Suppressor macrophage treated with lipopolysaccharide for 1 hour (primary cell): ENCODE data around the gene HEMK1.
A peak's percentile ranks its signal among the peaks of the same experiment; 100 is the strongest.

Experiments
- DNase-seq, 3 donors: peaks; one replicate each; pipeline ENCODE4 v3.0.0-alpha.2; 2020 to 2022

Gene HEMK1

DNA sequence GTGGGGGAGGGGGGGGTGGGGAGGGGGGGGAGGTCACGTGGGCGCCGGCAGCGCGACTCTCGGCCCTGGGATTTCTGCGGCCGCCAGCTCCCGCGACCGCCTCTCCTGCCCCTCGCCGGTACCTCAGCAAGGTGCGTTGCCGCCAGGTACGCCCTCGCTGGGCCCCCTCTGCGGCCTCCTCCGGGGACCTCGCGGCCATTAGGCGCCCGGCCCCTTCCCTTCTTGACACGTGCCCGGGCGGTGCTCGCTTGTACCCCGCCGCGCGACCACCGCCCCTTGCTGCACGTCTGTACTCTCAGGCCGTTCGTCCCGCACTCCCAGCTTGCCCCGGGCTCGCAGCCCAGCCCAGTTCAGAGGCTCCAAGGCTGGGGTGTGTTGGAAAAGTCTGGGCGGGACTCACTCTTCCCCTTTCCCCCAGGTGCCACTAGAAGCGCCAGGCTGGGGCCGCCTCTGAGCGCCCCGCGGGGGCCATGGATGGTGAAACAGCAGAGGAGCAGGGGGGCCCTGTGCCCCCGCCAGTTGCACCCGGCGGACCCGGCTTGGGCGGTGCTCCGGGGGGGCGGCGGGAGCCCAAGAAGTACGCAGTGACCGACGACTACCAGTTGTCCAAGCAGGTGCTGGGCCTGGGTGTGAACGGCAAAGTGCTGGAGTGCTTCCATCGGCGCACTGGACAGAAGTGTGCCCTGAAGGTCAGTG is 47.9 kb downstream of the HEMK1 start, which contains the start of gene MAPKAPK3:
MAPKAPK3 (plus strand) TSS at position 56 of the 696 bp plus-strand sequence; CDS start at position 471, 415 bp downstream.
- DNase-seq, result peak in 1 of 3 donors; percentile 59

DNA sequence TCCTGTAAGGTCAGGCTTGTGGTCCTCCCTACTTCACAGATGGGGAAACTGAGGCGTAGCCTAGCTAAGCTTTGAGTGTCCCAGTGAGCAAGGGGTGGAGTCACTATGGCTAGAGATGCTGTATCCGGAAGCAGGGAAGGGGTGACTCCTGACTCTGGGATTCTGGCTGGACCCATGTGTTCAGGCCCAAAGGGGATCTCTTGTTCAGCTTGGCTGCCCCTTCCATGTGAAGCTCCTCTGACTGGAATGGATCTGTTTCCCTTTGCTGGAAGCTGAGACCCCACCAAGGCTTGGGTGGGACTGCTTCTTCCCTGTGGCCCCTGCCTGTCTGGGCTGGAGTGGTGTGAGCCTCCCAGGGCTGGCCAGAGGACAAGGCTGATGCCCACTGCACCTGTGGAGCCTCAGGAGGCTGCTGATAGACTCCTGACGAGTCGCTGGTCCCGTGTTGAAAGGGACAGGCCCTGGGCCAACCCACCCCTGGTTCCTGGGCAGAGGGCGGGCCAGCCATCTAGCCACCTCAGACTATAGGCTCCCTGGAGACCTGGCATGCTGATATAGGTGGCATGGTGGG is 48.7 kb downstream of the HEMK1 start:
- no peak for DNase-seq

DNA sequence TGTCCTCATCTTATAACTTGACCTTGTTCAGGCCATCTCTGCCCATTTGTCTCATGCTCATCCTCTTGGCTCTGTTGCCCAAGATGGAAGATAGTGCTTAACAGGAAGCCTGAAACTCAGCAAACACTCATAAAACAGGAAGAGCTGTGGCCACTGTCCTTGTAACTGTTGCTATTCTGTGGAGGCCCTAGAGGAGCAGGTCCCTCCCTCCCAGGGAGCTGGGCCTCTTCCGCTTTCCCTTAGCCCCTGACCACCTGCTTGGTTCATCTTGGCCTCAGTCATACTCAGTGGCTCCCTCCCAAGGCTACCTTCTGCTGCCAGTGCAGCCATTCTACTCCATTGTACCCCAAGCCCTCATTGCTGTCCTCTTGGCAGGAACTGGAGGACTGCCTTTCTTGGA is 51.1 kb downstream of the HEMK1 start:
- DNase-seq, result peak; percentile 75 to 78 (median 78)

DNA sequence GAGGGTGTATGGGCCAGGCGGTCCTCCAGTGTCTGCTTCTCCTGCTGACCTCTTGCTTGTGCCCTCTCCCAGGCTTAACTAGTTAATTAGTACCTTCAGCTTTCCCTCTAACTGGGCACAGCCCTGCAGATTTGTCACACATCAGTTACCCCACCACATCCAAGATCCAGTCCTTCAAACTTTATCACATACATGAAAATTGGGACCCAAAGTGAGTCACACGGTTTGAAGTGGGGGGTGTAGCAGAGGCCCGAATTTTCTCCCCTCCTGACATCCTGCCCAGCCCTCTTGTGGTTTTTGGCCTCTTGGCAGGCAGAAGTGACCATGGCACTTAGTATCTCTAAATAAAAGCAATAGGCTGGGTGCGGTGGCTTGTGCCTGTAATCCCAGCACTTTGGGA is 51.5 kb downstream of the HEMK1 start:
- peak in 2 of 3 donors; percentile 25 to 31 for DNase-seq

DNA sequence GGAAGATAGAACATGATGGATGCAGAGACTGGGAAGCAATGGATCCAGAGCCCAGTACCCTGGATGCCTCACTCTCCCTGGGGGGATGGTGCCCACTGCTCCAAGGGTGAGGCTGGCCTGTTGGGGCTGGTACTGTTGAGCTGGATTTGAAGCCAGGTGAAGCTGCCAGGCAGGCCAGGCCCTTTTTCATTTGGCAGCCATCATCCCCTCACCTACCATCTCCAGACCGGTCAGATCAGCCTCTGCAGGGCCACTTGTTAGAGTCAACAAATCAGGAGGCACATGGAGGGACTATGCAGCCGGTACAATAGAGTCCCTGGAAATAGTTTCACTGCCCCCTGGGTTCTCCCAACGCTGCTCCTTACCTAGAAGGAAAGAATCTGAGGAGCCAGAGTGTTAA is 53.6 kb downstream of the HEMK1 start:
- no peak for DNase-seq

DNA sequence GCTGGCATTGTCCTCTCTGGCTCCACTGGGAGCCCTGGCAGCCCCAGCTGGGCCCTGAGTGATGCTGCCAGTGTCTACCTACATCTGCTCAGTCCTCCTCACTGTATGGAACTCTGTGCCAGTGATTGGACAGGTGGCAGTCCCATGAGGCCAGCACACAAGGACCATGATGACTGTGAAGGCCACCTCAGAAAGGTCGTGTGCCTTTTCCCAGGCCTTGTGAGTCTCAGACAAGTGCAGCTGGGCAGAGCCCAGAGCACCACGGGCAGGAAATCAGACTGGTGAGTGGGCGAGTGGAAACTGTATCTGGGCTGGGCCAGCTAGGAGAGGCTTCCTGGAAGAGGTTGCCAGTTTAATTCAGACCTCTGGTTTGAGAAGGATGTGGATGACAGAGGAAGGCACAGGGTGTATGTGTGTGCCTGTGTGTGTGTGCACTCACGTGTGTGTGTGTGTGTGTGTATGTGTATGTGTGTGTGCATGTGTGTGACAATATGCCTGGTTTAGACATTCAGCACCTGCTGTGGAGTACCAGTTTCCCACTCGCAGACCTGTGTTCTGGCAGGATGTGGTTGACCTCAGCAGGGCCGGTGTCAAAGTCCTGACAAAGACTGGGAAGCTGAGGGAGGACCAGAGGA is 54.6 kb downstream of the HEMK1 start:
- DNase-seq, result peak; percentile 53 to 67 (median 65)

DNA sequence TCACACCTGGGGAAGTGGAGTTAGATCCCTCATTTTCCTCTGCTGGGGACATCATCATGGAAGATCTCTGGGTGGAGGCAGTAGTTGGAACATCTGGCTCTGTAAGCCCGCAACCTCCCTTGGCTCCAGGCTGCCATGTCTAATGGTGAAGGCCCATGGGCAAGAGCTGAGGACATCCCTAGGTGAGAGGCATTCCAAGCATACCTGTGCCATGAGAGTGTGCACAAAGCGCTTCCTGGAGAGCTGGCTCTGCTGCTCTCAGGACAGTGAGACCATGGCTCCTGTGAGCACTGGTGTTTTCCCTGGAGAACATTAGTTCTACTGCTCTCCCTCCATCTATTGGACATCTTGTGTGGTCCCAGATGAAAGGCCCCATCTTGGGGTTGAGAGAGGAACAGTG is 55.3 kb downstream of the HEMK1 start:
- DNase-seq, result no peak

DNA sequence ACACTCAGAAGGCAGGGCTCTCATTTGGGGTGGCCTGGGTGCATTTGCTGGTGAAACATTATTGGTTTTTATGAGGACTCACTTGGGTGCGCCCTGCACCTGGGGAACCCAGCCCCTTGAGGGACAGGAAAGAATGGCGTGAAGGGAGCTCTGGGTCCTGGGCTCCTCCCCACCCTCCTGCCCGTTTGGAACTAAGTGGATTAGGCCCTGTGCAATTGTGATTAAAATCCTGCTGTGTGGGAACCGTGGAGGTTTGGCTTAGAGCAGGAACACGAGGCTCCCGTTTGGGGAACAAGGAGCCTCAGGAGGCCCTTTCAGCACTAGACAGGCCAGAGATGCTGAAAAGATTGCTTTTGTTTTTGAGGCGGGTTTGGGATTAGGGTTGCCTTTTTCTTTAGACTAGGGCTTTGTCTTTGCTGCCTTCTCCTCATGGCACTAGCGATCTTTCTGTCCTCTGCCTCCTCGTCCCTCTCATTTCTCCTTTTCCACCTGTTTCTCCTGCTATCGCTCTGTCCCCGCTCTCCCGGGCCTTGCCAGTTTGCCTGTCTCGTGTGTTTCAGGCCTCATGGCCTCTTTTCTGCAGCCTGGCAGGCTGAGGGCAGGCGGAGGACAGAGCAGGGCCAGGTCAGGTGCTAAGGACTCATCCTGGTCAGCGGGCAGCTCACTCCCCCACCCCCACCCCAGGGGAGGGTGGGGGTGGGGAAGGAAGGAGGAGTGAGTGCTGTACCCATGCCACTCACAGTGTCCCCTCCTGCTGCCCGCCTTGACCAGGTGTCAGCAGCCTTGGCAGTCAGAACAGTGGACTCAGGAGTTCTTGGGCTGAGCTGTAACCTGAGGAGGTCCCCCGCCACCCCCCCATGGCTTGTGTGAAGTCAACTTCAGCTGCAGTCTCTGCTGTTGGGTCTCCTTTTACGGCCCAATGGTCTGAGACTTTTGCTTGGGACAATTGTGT is 56.2 kb downstream of the HEMK1 start:
- DNase-seq, result no peak

DNA sequence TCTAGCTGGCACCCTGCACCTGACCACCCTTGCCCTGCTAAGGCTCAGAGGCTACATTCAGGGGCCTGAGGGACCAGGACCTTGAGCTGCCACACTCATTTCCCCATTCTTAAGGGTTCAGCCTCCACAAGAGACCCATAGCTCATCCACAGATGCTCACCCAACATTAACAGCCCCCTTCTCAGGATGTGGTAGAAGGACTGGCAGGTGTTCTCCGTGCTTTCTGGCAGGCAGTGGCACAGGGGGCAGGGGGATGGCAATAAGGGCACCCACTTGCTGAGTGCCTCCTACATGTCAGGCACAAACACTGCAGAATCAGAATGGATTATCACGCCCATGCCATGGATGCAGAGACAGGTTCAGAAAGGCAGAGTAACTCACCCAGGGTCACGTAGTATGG is 57.1 kb downstream of the HEMK1 start:
- no peak for DNase-seq

DNA sequence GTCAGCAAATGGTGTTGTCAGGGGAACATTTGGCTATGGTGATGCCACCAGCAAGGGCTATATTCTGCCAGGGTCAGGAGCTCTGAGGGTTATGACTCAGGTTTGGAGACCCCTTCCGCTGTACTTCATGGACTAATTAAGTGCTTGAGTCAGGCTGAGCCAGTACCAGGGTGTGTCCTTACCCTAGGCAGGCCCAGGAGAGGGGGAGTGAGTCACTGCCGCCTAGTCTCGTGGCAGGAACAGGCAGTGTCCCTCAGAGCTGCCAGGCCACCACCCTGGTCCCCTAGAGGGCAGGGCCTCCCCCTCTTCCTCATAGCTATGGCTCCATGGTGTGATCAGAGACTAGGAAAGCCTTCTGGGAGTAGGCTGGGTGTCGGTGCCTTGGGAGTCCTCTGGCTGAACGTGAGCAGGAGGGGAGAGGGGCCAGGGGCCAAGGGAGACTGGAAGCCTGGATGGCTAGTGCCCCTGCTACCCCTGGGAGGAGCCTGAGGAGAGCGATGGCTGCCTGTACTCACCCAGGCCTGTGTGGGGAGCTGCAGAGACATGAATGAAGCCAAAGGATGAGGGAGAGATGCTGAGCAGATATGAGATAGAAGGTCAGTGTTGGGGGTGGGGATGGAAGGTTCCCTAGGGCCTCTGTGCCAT is 58.2 kb downstream of the HEMK1 start:
- DNase-seq, result peak; percentile 88 to 94 (median 90)

DNA sequence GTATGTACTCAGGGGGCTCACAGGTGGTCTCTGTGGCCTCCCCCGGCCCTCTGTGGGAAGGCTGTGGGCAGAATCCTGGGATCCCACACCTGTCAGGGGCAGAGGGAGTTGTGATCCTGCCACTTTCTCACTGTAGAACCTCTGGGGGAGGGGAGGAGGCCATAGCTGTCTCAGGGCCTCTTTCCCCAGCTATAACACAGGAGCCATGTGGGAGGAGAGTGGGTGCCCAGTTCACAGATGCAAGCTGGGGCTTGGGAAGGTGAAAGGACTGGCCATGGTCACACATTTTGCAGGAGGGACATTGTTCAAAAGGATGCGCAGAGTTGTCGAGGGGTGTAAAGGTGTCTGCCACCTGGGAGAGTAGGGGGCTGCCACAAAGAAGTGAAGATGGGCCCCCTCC is 59.3 kb downstream of the HEMK1 start:
- no peak for DNase-seq

DNA sequence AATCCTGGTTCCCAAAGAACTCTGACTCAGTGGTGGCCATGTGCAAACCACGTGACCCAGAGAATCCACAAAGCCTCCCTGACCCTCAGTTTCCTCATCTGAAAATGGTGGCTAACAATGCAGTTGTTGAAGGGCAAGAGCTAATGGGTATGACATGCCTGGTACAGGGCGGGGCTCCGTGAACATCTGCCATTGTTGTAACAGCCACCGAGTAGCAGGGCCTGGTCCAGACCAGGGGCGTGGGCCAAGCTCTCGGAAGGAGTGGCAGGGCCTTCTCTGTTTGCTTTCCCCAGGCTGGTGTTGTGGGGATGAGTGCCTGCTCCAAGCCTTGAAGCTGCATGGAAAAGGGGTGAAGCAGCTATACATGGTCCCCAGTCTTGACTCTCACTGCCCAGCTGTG is 61.1 kb downstream of the HEMK1 start:
- DNase-seq, result no peak

DNA sequence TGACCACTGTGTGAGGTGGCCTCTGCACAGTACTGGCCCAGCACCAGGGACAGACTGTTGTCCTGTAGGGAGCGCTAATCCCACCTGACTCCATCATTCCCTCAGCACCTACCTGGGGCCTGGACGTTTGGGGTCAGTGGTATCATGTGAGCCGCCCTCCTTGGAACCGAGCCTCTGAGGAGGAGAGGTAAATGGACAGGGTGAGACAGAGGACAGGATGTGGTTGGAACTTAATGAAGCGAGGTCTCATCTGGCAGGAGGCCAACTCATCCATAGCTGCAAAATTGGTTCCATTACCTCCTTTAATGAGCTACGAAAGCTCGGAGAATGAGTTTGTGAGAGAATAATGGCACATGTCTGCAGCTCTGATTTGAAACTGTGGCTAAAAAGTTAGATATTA is 61.6 kb downstream of the HEMK1 start:
- no peak for DNase-seq

DNA sequence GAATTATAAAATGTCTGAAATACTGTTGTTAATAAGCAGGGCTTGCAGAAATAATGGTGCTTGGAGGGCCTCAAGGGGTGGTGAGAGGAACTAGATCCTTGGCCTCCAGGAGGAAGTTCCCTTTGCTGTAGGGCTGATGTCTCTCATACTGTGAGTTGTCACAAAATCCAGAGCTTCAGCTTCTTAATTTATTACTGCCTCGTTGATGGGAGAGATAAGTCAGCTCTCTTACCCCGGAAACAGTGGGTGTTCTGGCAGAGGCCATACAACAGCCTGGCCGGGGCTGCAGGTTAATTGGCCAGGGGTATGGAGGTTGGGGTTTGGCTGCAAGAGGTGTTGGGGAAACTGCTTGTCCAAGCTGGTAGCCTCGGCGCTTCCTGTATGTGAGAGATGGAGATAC is 63.1 kb downstream of the HEMK1 start:
- DNase-seq, result peak; percentile 67 to 74 (median 73)

DNA sequence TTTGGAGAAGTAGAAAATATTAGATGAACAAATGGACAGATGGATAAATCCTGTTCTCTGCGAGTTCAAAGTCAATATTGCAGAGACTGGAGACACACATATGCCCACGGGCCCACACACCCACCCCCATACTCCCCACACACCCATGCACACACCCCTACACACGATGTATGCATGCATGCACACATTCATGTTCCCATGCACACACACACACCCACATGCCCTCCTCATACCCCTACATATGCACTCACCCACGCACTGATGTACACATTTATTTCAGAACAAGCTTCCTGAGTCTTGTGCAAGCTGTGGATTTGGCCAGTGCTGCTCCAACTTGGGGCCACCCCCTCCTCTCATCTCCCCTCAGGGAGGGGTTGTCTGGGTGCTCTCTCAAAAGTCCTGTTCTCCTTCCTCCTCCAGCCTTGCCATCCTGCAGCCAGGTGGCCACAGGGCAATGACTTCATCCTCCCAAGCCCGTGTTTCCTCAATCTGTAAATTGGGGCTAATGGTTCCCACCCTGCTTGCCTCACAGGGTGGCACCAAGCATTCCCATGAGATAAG is 64.0 kb downstream of the HEMK1 start:
- peak in 1 of 3 donors; percentile 33 for DNase-seq

DNA sequence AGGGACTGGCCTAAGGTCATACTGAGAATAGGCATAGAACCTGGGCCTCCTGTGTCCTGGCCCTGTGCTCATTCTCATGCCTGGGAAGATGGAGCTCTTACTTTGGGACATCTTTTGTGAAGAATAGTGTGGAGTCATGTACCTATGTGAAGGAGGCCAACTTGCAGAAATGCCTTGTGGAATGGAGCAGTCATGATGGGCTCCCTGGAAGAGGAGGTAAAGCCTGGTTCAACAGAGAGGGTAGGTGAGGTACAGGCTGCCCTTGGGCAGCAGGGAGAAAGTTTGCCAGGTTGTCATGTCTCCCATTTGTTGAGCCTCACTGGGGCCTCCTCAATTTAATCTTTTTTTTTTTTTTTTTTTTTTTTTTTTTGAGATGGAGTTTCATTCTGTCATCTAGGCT is 65.7 kb downstream of the HEMK1 start:
- DNase-seq, result no peak

DNA sequence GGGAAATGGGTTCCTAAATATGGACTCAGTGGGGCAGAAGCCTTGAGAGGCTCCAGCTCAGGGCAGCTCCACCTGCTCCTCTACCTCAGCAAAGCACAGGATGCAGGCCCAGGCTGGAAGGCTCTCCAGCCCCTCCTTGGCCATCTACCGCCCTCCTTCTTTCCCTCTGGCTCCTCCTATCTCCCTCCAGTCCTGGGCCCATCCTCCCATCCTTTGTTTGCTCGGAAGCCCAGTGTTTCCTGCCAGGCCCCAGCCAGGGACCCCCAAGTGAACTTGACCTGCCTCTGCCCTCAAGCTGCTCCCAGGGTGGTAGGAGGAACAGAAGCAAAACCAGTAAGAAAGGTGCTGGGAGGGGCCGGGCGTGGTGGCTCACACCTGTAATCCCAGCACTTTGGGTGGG is 67.7 kb downstream of the HEMK1 start:
- DNase-seq, result no peak

DNA sequence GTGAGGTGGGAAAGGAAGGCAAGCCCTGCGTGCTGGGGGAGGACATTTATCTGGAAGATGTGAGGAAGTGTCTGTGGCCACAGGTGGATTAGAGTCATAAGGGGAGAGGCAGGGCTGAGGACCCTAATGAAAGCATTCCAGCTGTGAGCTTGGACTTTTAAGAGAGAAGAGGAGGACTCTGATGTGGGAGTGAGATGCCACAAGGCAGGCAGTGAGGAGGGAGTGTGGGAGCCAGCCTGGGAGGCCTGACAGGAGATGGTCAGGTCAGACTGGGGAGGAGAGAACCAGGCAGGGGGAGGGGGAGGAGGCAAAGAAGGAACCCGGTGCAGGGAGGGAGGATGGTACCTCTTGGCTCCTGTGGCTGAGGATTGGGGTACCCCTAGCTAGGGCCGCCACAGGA is 68.6 kb downstream of the HEMK1 start:
- no peak for DNase-seq

DNA sequence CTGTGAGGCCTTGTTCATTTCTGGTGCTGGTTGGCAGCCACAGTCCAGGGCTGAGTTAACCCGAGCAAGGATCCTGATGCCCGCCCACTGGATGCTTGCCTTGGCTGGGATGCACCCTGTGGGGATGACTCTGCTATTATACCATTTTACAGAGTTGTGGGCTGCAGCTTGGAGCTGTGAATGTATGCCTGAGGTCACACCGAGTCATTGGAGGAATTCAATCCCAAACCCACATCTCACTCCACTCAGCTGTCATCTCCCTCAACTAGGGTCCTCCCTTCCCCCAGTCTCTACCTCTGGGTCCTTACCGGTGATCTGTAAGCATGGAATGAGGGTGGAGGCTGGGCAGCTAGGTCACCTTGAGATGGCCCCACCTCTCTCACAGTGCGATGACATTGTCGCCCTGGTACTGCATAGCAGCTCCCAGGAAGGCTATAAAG is 69.8 kb downstream of the HEMK1 start:
- peak in 2 of 3 donors; percentile 57 to 60 for DNase-seq

DNA sequence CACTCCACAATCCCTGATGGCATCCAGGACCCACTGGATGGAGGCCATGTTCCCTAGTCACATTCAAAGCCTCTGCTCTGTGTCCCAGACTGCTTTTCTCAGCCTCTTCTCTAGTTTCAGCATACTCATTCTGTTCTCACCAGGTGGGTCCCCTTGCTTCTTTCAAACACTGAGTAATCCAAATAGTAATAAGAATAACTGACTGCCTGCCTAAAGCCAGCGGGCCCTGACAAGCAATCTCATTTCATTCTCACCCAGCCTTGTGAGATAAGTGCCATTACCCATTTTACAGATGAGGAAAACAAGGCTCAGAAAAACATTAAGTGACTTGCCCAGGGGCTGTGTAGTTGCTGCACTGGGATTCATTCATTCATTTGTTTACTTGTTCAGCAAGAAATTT is 73.1 kb downstream of the HEMK1 start:
- DNase-seq, result no peak

DNA sequence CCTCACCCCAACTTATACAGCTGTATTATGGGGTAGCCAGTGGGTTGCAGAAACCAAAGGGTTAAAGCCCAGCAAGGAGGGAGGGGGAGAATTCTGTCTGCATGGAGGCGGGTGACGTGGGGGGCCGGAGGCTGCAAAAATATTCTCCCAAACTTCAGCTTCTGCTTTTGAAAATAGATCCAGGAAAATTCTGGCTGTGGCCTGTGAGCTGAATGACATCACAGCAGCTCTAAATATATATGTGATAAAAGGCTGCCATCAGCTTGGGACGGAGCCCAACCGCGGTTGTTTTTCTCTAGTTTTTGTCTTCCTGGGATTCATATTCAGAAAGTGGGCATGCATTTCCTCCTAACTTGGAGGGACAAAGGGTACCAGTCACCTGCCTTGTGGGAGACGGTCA is 75.2 kb downstream of the HEMK1 start:
- peak in 2 of 3 donors; percentile 36 to 40 for DNase-seq

DNA sequence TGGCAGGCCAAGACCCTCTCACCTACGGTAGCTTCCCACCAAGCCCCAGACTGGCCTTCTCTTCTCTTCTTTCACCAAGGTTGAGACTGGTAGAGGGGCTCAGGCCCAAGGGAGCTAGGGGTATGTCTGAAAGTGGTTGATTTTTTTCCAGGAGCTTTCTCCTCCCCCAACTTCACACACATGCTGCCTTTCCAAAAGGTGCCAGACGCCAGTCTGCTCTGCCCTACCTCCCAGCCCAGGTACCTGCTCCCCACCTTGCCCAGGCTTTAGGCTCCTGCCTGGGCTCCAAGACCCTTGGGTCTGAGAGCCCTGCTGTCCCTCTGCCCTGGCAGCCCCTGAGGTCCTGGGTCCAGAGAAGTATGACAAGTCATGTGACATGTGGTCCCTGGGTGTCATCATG is 76.1 kb downstream of the HEMK1 start:
- no peak for DNase-seq
